ENCODE results near the gene ANKRD33.

- no peak for TF ChIP-seq CTCF (IDR thresholded peaks at IDR 0.05; ENCODE audit: low read length)
- TF ChIP-seq EZH2 (optimal IDR thresholded peaks at IDR 0.05; ENCODE audit: low read depth, low read length) = no peak
These were observed 22.3 kb downstream of the ANKRD33 start for GRCh38 chr12:51910168-51910567.
